GM12801 (cell line): ENCODE results near the gene RNASEH2C.

ENCODE experiments used
- TF ChIP-seq, protein P1 (sequence below): IDR thresholded peaks from one replicate; pipeline ENCODE4 v1.5.1; 2011; ENCODE audit warnings: control low read depth; ENCODE audit not compliant: insufficient read length; ENCODE audit errors: extremely low read depth

The RNASEH2C gene

GRCh38 chr11:65722261-65722660 is 1.7 kb upstream of the RNASEH2C start:
- TF ChIP-seq, protein P1, sequence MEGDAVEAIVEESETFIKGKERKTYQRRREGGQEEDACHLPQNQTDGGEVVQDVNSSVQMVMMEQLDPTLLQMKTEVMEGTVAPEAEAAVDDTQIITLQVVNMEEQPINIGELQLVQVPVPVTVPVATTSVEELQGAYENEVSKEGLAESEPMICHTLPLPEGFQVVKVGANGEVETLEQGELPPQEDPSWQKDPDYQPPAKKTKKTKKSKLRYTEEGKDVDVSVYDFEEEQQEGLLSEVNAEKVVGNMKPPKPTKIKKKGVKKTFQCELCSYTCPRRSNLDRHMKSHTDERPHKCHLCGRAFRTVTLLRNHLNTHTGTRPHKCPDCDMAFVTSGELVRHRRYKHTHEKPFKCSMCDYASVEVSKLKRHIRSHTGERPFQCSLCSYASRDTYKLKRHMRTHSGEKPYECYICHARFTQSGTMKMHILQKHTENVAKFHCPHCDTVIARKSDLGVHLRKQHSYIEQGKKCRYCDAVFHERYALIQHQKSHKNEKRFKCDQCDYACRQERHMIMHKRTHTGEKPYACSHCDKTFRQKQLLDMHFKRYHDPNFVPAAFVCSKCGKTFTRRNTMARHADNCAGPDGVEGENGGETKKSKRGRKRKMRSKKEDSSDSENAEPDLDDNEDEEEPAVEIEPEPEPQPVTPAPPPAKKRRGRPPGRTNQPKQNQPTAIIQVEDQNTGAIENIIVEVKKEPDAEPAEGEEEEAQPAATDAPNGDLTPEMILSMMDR, result no peak

- TF ChIP-seq, protein P1, result no peak
These were observed 757 bp downstream of the RNASEH2C start for GRCh38 chr11:65719871-65720210.

- TF ChIP-seq, protein P1, result no peak
These were observed 1.6 kb downstream of the RNASEH2C start for GRCh38 chr11:65718964-65719492.

DNA sequence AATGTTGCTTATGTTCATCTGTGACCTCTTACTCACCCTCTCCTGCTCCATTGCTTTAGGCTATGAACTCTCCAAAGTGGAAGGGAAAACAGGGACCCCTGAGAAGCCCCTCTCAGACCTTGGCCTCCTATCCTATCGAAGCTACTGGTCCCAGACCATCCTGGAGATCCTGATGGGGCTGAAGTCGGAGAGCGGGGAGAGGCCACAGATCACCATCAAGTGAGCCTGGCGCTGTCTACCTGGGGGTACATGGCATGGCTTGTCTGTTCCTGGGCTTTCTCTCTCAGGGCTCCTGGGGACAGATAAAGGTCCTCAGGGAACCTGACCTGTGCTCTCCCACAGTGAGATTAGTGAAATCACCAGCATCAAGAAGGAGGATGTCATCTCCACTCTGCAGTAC is 2.1 kb downstream of the RNASEH2C start:
- TF ChIP-seq, protein P1, result no peak

GRCh38 chr11:65717906-65718305 is 2.7 kb downstream of the RNASEH2C start:
- TF ChIP-seq, protein P1, result no peak

- TF ChIP-seq, protein P1, result no peak
These were observed 3.7 kb downstream of the RNASEH2C start for GRCh38 chr11:65716774-65717405.

DNA sequence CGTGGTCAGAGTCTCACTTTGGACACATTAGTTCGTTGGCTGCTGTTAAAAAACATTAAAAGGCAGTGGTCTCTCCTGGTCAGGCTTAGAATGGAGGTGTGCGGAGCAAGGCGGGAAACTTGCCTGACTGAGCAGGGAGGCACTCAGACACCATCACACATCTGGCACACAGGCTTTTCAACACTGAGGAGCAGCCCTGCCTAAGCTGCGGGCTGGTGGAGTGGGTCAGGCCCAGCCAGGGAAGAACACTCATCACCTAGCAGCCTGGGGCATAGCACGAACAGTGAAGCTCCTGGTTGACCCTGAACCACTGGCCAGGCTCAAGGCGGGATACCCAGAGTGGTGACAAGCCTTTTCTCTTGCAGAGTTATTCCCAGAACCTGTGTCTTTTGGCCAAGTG is 4.3 kb downstream of the RNASEH2C start:
- TF ChIP-seq, protein P1, result no peak
